Fibroblast of the aortic adventitia (primary cell): Measurements from ENCODE around the gene FRMD3. TPM values are rescaled to one million over a fixed set of nuclear protein-coding genes. Genes with fewer than 3 reads are reported as not detected.
A peak's percentile ranks its signal among the peaks of the same experiment; 100 is the strongest.

ENCODE experiments used
- DNase-seq: peaks from one replicate; pipeline ENCODE4 v3.0.0-alpha.2; 2010; ENCODE audit warnings: low read depth
- H3K4me3 ChIP-seq: 2 replicates; pipeline ENCODE4 v1.5.1; 2011; ENCODE audit warnings: low read depth, mild to moderate bottlenecking, control low read depth, low read length, moderate library complexity
- total RNA-seq: library from RNA; depleted of rRNA; stranded (reverse); fragments of >200 nt; gene quantifications from 2 replicates; pipeline ENCODE4 v1.2.3, GENCODE V29; 2012; ENCODE audit warnings: low replicate concordance
- TF ChIP-seq, protein P1 (sequence below): IDR thresholded peaks from 2 replicates; pipeline ENCODE4 v1.5.1; 2011; ENCODE audit warnings: mild to moderate bottlenecking, low read length, control low read depth, inconsistent platforms; ENCODE audit not compliant: insufficient read depth

The FRMD3 gene
- total RNA-seq, 1 donor: 4.8 TPM

DNA sequence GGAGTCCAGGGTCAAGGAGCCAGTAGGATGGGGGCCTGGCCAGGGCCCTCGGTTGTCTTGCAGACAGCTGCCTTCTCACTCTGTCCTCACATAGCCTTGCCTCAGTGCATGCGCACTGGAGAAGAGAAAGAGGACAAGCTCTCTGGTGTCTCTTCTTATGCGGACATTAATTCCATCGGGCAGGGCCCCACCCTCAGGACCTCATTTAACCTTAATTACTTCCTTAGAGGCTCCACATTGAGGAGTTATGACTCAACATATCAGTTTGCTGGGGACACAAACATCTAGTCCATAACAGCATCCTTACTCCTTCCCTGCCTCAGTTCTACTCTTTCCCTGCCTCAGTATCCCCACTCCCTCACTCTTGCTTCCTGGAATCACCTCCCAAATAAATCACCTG, 78.4 kb downstream of the FRMD3 start:
- DNase-seq: no peak
- TF ChIP-seq, protein P1, sequence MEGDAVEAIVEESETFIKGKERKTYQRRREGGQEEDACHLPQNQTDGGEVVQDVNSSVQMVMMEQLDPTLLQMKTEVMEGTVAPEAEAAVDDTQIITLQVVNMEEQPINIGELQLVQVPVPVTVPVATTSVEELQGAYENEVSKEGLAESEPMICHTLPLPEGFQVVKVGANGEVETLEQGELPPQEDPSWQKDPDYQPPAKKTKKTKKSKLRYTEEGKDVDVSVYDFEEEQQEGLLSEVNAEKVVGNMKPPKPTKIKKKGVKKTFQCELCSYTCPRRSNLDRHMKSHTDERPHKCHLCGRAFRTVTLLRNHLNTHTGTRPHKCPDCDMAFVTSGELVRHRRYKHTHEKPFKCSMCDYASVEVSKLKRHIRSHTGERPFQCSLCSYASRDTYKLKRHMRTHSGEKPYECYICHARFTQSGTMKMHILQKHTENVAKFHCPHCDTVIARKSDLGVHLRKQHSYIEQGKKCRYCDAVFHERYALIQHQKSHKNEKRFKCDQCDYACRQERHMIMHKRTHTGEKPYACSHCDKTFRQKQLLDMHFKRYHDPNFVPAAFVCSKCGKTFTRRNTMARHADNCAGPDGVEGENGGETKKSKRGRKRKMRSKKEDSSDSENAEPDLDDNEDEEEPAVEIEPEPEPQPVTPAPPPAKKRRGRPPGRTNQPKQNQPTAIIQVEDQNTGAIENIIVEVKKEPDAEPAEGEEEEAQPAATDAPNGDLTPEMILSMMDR: no peak

DNA sequence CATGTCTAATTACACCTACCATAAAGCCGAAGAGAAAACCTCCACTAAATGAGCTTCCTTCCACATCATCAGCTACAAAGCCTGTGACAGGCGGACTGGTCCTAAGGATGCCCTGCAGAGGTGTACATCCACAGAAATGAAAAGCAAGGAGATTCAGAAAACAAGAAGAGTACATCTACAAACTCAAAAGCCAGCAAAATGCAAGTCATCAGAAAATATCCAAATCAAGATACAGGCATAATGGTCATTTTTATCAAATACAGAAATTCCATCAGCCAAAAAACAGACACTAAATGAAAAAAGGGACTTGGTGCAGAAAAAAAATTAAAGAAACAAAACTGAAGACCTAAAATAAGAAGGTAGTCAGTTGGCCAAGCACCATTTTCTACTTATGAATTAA, 79.7 kb downstream of the FRMD3 start:
- DNase-seq: no peak
- TF ChIP-seq, protein P1: no peak
- H3K4me3 ChIP-seq: no peak overlapping the region

More for the DNA sequence above, 78.4 kb downstream of the FRMD3 start:
- no peak overlapping the region for H3K4me3 ChIP-seq

DNA sequence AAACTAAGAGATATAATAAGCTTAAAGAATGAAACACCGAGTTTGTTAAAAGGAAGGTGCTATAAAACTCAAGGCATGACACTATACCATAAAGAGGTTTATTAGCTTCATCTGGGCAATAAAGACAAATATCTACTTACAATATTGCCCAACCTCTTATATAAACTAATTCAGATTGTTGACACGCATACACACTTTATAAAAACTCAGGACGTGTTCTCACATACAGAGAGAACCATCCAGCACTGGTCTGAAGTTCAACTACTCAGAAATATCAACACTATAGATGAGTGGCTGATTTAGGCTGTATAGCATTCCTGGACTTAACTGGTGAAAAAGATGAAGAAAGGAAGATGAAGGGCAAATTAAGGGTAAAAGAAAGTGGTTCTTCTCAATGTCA, 81.2 kb downstream of the FRMD3 start:
- TF ChIP-seq, protein P1: no peak
- no peak for DNase-seq
- H3K4me3 ChIP-seq: no peak overlapping the region

DNA sequence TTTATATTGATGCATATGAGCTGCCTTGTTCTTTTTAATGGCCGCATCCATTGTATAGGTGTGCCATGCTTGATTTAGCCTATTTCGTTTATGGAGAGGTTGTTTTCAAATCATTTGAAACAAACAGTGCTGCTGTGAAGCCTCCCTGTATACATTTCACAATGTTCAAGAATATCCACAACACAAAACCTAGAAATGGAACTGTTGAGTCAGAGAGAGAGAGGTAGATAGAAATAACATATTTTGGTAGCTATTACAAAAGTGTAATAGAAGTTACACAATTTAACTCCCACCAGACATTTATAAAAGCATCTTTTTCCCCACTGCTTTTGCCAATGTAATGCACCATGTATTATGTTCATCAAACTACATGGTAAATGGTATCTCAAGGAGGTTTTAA, 82.0 kb downstream of the FRMD3 start:
- TF ChIP-seq, protein P1: no peak
- H3K4me3 ChIP-seq: no peak overlapping the region
- DNase-seq: peak; percentile 53

DNA sequence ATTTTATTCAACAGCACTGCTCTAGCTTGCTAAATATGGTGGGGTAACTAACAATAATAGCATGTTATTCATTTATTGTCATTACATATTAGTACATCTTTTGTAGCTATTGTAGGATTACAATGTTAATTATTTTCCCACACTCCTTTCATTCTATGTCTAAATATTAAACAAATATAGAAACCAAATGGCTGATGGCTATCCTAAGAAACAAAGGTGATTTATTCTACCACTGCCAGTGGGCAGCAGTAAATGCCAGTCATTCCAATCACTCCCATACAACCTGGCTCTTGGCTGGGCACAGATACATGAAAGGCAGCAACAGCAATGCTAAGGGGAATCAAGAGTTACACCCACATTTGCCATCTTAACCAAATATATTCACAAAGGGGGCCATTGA, 84.1 kb downstream of the FRMD3 start:
- no peak for DNase-seq
- H3K4me3 ChIP-seq: no peak overlapping the region
- TF ChIP-seq, protein P1: no peak

DNA sequence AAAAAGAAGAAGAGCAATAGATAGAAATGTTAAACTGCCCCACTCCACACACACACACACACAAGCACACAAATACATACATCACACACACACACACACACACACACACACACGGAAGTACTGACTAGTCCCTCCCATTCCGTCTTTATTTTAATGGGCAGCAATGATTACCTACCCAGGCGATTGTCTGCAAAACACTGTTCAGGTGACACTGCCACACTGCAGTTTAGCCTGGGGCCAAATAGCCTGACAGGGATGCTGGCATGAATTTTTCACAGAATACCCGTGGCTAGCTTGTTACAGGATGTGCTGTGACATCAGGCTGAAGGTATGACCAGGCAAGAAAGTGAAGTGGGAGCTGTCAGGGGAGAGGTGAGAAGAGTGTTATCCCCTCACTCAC, 86.9 kb downstream of the FRMD3 start:
- DNase-seq: no peak
- no peak overlapping the region for H3K4me3 ChIP-seq
- TF ChIP-seq, protein P1: no peak

DNA sequence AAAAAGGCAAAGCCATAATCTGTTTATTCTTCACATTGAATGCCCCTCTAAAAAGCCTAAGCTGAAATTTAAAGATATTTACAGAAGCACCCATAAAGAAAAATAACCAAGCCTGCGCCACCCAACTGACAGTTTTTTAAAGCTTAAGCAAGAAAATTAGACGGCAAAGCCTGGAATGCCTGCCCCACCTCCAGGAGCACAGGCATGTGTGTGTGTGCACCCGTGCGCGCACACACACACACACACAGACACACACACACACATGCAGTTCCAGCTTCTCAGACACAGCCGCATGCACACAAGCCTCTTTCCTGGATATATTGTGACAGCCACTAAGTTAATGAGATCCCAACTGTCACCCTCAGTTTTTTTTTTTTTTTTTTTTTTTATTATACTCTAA, 88.2 kb downstream of the FRMD3 start:
- TF ChIP-seq, protein P1: no peak
- H3K4me3 ChIP-seq: no peak overlapping the region
- DNase-seq: no peak
